Suprapubic skin (tissue), 3 donors: ENCODE data around the gene PILRB.
"Not testable (repeated sequence)": the region's sequence is repeated elsewhere in the genome, so short reads cannot be mapped to it uniquely, and the experiment has no call there.

Source experiments
- CTCF ChIP-seq, 2 donors: fragments of 200-600 bp in 1 of 2; fragments of 450-650 bp in 1 of 2; sonication (generic) in 1 of 2; IDR thresholded peaks; one replicate each; pipeline ENCODE4 v1.5.1; 2016 to 2019; ENCODE audit warnings: antibody characterized with exemption in 2 of 2, mild to moderate bottlenecking in 1 of 2, moderate library complexity in 1 of 2
- POLR2A ChIP-seq, 2 donors: fragments of 450-650 bp; IDR thresholded peaks; one replicate each; pipeline ENCODE4 v1.6.1; 2017; ENCODE audit warnings: antibody characterized with exemption in 2 of 2, mild to moderate bottlenecking in 2 of 2, moderate library complexity in 2 of 2

GRCh38 chr7:100382234-100382853 lies 24.4 kb downstream of the PILRB start:
- TF ChIP-seq POLR2A, CTCF (IDR thresholded peaks at IDR 0.05): not testable (repeated sequence)
